Endothelial cell (in vitro differentiated cells): ENCODE data around the gene USP3. TPM values are rescaled to one million over a fixed set of nuclear protein-coding genes. Genes with fewer than 3 reads are reported as not detected.
A peak's percentile ranks its signal among the peaks of the same experiment; 100 is the strongest.

ENCODE experiments used
- DNase-seq: peaks from one replicate; pipeline ENCODE4 v3.0.0; 2021; ENCODE audit warnings: low spot score
- H3K27ac Mint-ChIP-seq: one replicate; pipeline ENCODE4 v1.8.0; 2021; ENCODE audit warnings: mixed read lengths, inconsistent platforms; ENCODE audit not compliant: unreplicated experiment
- H3K27me3 Mint-ChIP-seq: one replicate; pipeline ENCODE4 v1.8.0; 2021; ENCODE audit warnings: mild to moderate bottlenecking, moderate library complexity, mixed read lengths, inconsistent platforms; ENCODE audit not compliant: unreplicated experiment
- H3K36me3 Mint-ChIP-seq: one replicate; pipeline ENCODE4 v1.8.0; 2021; ENCODE audit warnings: mild to moderate bottlenecking, low read depth, mixed read lengths, inconsistent platforms; ENCODE audit not compliant: unreplicated experiment
- H3K4me1 Mint-ChIP-seq: one replicate; pipeline ENCODE4 v1.8.0; 2021; ENCODE audit warnings: mild to moderate bottlenecking, mixed read lengths, inconsistent platforms; ENCODE audit not compliant: unreplicated experiment
- H3K4me3 Mint-ChIP-seq: one replicate; pipeline ENCODE4 v1.8.0; 2021; ENCODE audit warnings: mild to moderate bottlenecking, mixed read lengths, inconsistent platforms; ENCODE audit not compliant: unreplicated experiment
- H3K9me3 Mint-ChIP-seq: one replicate; pipeline ENCODE4 v1.8.0; 2021; ENCODE audit warnings: mixed read lengths, inconsistent platforms; ENCODE audit not compliant: unreplicated experiment
- CTCF ChIP-seq: fragments of 200-600 bp; sonication (generic); IDR thresholded peaks from one replicate; pipeline ENCODE4 v1.5.0; 2021; ENCODE audit warnings: antibody characterized with exemption; ENCODE audit not compliant: unreplicated experiment
- total RNA-seq: library from RNA; stranded (reverse); fragmentation: NEBNext Ultra II Directional; extraction: Animal tissue kit (Norgen Biotek cat#: 25700); gene quantifications from one replicate; pipeline ENCODE4 v1.2.1, GENCODE V29; 2021; ENCODE audit not compliant: unreplicated experiment

USP3 gene
- total RNA-seq, 1 donor from 2014 or later, result 33.5 TPM

DNA sequence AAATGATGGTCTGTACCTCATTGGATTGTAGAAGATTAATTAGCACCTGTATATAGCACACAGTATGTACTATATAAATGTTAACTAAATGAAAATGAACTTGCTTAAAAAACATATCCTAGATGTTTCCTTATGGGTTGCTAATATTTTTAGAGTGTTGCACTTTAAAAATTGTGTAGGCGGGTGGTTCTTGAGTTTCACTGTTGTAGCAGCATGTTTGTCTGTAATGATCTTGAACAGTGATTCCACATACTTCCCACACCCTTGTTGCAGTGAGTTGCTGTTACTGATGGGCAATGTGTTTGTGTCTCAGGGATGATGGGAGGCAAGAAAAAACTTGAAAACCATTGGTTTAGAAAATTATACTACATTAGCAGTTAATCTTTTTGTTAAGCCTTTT, 22.0 kb downstream of the USP3 start:
- H3K4me3 Mint-ChIP-seq, result no peak overlapping the region
- H3K27me3 Mint-ChIP-seq, result no peaks in the 10 kb centered on the region
- no peak for DNase-seq
- no peak for TF ChIP-seq CTCF
- no peak overlapping the region for H3K27ac Mint-ChIP-seq
- no peaks in the 10 kb centered on the region for H3K36me3 Mint-ChIP-seq
- no peaks in the 10 kb centered on the region for H3K9me3 Mint-ChIP-seq
- peaks cover 9% of the 10 kb centered on the region for H3K4me1 Mint-ChIP-seq

DNA sequence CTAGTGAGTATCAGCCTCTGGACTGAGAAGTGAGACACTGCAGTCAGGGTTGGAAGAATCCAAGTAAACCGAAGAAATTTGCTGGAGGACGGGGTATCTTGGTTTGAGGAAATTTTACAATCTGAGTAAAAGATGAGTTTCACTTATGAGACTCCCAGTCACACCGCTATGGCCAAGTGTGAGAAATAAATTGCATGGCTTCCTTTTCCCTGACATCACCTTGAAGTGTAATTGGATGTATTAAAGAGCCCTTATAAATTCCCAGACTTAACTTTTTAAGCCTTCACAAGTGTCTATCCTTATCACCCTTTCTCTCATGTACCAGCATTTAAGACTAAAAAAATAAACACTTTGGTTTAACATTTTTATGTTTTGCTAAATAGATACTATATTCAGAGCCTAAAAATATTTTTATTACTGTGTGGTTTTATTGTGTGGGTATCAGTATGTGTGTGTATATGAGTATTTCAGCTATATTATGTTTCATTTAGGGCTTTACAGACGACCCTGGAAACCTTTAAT, 23.8 kb downstream of the USP3 start:
- Mint-ChIP-seq H3K4me3 (no peak overlapping the region), H3K36me3 (no peaks in the 10 kb centered on the region), H3K9me3 (no peaks in the 10 kb centered on the region), H3K27me3 (no peaks in the 10 kb centered on the region), H3K27ac (no peak overlapping the region), H3K4me1 (peaks cover 7% of the 10 kb centered on the region)
- DNase-seq, result no peak
- no peak for TF ChIP-seq CTCF

- Mint-ChIP-seq H3K27ac (no peak overlapping the region), H3K36me3 (no peaks in the 10 kb centered on the region), H3K9me3 (no peaks in the 10 kb centered on the region), H3K4me1 (no peaks in the 10 kb centered on the region), H3K27me3 (no peaks in the 10 kb centered on the region), H3K4me3 (no peak overlapping the region)
- DNase-seq, result no peak
- no peak for TF ChIP-seq CTCF
Measured at GRCh38 chr15:63530235-63530634, 25.8 kb downstream of the USP3 start.

DNA sequence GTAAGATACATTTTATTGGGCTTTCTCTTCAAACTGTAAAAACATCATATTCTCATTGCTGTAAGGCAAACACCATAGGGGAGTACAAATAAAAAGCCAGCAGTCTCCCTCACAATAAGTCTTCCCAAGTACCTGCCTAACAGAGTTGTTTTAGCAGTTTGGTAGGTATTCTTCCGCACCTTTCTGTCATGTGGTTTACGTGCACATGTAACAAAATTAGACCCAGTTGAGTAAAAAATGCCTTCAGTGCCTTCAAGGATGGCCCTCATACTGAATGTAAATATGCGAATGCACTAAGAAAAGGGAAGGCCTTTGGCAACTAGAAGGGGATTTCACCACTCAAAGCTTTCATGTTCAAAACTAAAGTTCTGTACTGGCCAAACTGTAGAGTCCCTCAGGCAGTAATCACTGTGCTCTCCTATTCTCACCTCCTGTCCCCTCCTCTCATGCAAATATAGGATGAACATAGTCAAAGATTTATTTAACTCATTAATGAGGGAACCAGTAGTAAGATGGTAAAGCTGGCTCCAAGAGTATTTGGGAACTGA, 26.4 kb downstream of the USP3 start:
- no peaks in the 10 kb centered on the region for H3K9me3 Mint-ChIP-seq
- no peaks in the 10 kb centered on the region for H3K27me3 Mint-ChIP-seq
- no peaks in the 10 kb centered on the region for H3K4me1 Mint-ChIP-seq
- no peak overlapping the region for H3K4me3 Mint-ChIP-seq
- DNase-seq, result no peak
- H3K27ac Mint-ChIP-seq, result no peak overlapping the region
- H3K36me3 Mint-ChIP-seq, result no peaks in the 10 kb centered on the region
- no peak for TF ChIP-seq CTCF

GRCh38 chr15:63531586-63531985, 27.2 kb downstream of the USP3 start:
- H3K9me3 Mint-ChIP-seq, result no peaks in the 10 kb centered on the region
- peak; percentile 31 for TF ChIP-seq CTCF
- H3K27ac Mint-ChIP-seq, result no peak overlapping the region
- no peaks in the 10 kb centered on the region for H3K36me3 Mint-ChIP-seq
- H3K4me1 Mint-ChIP-seq, result no peaks in the 10 kb centered on the region
- DNase-seq, result no peak
- no peak overlapping the region for H3K4me3 Mint-ChIP-seq
- H3K27me3 Mint-ChIP-seq, result no peaks in the 10 kb centered on the region
